Stimulated activated CD4-positive, alpha-beta T cell treated with anti-CD3 and anti-CD28 coated beads, TNF-alpha, amount 100 ng/mL, for 1 hour (primary cell): ENCODE measurements around the gene FGD5.

ENCODE experiments used
- DNase-seq, 3 donors: peaks; one replicate each; pipeline ENCODE4 v3.0.0-alpha.2; 2020; ENCODE audit warnings: low read depth in 3 of 3, low spot score in 1 of 3

FGD5 gene

DNA sequence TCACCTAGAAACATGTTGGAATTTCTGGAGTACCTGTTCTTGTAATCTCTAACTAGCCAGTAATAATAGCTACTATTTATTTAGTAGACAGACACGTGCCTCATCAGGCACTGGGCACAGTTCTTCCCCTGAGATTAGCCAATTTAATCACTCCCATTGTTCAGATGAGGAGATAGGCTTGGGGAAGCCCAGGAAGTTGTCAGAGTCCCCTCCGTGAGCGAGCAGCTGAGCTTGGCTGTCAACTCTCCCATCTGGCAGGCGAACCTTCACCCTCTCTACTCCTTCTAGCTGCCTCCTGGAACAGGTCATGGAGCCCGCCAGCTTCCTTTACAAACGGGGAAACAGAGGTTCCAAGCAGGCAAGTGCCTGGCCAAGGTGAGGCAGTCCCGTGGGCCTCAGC lies 31.1 kb upstream of the FGD5 start:
- DNase-seq: no peak

DNA sequence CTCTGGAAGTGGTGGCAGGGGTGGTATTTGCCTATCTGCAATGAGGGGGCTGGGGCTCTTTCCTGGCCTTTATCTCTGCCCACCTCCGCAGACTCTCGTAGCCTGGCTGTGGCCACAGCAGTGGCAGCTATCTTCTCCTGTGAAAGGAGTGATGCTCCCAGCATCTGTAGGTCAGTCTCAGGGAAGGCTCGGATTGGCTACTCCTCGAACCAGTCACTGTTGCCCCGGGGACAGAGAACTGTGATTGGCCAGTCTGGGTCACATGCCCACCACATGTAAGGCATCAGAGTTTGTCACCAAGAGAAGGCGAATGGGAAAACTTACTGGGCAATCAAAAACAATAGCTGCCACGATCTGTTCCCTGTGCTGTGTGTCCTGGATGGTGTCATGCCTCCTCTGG lies 30.1 kb upstream of the FGD5 start:
- DNase-seq: no peak

DNA sequence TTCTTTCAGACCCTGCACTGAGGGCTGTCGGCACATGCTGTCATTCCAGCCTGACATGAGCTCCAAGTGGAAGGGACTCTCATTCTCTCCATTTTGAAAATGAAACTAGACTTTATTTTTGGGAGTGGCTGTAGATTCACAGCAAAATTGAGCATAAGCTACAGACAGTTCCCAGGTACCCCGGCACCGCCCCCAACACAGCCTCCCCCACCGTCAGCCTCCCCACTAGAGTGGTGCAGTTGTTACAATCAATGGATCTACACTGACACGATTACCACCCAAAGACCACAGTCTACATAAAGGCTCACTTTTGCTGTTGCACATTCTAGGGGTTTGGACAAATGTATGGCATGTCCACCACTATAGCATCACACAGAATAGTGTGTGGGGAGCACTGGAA lies 29.5 kb upstream of the FGD5 start:
- DNase-seq: no peak

DNA sequence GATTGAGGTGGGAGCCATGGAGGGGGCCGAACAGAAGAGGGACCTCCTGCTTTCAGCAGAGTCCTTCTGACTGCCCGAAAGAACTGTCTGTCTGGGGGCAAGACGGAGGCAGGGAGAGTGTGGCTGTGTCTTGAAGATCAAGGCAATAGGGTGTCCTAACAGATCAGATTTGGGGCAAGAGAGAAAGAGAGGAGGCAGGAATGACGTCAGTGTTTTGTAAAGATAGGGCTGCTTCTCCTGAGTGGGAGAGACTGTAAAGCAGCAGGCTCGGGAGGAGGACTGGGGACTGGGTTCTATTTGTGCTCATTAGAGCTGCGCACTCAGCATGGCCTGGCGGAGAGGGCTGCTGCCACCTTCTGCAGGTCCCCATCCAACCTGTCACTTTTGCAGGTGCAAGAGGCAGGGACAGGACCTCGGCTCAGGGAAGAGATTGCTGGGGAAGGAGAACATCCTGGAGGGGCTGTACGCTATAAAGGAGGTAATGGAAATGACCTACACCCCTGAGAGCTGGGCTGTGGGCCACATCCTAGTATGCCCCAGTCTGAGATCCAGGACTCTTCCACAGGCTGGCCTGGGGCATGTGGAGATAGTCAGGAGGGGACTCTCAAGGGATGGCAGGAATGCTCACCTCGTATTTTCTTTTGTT lies 29.0 kb upstream of the FGD5 start:
- DNase-seq: no peak

DNA sequence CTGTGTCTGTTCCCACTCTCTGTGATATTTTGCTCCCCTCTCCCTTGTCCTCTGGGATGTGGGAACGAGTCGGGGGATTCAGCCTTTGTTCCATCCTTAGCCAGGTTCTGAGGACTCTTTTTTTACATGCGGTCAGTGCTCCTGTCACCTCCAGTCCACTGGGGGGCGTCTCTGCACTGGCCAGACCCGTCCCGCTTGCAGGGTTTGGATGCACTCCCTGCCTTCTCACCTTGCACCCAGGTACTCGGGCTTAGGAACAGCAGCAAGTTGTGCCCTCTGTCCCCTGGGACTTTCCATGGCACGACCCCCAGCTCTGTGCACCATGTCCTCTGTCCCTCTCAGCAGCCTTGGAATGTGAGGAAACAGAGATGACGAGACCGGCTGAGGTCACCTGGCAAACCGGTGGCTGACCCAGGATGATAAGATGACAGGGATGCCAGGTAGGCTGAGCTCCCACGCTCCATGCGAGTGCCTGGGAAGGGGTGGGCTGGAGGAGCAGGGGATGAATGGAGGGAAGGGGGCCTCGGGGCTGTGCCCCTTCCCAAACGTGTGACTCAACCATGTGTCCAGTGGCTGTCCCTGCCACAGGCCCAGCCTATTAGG lies 27.3 kb upstream of the FGD5 start:
- DNase-seq: peak; percentile 6 to 11 (median 8)

DNA sequence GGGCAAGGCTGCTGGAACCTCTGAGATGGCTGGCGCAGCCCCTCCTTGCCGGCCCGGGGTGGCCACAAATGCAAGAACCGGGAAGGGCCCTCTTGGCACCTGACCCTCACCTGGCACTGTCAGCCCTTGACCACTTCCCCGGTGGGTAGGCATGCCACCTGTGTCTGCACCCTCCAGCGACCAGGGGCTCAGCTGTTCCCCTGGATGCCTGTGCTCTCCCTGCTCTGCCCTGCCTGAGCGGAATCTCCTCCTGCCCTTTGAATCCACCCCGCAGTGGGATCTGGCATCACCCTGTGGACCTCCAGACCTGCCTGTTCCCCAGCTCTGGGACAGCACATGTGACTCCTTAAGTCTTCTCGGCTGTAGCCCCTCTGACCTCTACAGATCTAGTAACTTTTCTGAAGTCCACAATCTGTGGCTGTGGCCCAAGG lies 26.1 kb upstream of the FGD5 start:
- no peak for DNase-seq

DNA sequence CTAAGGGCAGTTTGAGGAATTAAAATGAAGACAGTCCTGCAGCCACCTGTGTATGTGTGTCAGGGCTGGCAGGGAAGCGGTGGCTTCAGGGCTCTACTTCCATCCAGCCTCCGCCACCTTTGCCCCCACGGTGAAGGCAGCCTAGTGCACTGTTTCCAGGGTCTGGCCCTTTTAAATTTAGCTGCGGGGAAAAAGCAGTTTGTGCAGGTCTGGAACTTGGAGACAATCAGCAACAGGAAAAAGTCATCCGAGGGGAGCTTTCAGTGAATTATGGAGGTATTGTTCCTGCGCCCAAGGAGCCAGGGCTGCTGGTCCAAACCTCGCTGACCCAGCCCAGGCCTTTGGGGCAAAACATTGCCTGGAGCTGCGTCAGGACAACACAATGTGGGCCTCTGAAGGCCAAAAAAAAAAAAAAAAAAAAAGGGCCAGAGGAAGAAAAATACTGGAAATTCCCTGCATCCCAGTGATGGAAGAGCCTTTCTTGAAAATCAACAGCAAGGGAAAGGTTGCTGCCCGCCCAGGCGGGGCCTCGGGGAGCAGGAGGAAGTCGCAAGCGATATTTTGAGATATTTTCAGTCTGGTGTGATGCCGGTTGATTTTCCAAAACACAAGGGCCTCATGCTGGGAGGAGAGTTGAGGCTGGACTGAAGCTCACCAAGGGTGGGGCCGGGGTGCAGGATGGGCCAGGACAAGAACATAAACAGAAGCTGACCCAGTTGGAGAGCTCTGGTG lies 25.5 kb upstream of the FGD5 start:
- no peak for DNase-seq

DNA sequence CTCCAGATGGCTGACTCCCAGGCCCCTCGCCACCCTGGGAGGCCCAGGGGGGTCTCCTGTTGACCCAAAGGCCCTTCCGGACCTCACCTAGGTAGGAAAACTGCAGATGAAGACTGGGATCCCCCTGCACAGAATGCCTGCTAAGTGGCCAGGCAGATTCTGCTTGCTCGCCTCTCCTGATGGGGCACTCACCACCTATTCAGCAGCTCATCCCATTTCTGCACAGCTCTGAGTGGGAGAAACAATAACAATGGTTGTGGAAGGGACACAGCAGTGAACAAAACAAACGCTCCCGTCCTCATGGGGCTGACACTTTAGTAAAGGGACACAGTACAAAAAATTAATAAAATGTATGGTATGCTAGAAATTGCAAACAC lies 24.9 kb upstream of the FGD5 start:
- DNase-seq: no peak

DNA sequence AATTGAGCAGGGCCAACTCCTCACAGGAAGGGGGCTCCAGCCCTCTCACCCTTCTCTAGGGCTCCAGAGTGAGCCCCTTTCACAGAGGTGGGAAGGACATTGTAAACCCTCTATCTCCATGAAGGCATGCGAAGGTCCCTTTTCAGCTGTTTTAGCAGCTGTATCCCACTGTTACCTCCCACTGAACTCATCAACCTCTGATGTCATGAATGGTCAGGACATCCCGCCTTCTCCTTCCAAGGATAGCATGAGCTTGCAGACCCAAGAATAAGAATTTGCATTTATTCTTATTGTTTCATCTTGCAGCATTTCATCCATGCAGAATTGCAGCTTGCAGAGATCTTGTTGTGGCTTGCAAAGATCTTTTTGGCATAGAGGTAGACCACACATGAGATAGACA lies 24.3 kb upstream of the FGD5 start:
- no peak for DNase-seq

DNA sequence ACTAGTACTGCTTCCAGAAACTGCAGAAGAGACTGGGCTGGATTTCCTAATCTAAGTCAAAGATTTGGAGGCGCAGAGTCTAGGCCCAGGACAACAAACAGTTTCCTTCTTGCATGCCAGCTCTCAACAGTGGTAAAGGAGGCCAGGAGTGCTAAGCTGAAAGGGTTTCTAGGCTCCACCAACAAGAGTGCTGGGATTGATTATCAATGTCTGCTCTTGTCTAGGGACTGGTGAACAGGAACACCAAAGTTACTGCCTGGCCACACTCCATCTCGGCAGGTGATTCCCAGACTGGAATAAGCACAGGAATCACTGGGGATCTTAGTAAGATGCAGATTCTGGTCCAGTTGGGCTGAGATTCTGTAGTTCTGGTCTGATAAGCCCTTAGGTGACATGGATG lies 22.8 kb upstream of the FGD5 start:
- DNase-seq: no peak

DNA sequence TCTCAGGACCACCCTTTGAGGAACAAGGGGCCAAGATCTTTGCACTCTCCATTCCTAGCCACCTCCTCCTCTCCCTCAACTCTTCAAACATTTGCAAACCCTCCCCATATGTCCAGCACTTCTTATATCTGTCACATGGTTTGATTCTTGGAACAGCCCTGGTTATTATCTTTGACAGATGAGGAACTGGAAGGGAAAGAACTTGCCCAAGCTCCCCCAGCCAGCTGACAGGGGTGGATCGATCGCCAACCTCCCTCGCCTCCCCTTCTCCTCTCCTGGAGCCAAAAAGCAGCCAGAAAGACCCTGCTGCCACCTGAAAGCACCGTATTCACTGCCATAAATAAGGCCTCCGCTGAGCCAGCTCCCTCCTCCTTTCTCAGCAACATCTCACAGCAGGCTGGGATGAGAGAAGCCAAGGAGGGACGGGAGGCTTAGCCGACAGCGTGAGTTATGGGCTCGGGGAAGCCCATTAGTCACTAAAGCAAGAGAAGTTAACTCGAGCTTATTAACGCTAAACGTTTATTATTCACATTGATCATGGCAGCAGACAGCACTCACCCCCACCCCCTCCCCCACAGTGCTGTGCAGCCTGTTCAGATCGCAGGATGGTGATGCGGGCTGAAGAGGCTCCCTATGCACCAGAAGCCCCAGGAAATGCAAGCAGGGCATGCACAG lies 22.2 kb upstream of the FGD5 start:
- no peak for DNase-seq

DNA sequence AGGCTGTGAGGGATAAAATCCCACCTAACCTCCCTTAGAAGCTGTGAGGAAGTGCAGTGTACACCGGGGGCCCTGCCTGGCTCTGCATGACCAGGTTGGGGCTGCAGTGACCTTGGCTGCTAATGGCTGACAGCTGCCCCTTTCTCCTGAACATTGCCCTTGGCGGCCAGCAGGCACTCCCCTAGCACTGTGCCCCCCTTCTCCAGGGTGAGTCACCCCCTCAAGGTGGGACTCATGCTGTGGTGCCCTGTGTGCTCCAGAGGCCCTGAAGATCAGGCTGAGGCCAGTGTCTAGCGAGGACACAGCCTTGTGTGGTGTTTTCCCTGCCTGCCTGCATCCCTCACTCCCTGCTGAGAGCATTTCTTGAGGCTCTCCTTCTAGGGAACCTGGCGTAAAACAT lies 21.0 kb upstream of the FGD5 start:
- DNase-seq: no peak

DNA sequence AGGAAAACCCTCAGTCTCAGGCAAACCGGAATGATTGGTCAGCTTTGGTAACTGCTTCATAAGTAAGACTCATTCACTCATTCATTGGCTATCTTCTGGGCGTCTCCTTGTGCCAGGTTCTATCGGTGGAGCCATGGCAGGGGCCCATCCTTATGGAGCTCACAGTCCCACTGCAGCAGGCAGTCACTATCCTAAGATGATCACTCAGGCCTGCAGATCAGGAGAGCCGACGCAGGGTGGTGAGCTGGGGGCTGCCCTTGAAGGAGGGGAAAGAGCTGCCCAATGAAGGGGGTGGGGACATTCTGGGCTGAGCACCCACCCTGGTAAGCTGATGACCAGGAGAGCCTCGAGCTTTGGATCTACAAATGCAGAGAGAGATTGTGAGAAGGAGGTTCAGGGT lies 20.5 kb upstream of the FGD5 start:
- DNase-seq: no peak

DNA sequence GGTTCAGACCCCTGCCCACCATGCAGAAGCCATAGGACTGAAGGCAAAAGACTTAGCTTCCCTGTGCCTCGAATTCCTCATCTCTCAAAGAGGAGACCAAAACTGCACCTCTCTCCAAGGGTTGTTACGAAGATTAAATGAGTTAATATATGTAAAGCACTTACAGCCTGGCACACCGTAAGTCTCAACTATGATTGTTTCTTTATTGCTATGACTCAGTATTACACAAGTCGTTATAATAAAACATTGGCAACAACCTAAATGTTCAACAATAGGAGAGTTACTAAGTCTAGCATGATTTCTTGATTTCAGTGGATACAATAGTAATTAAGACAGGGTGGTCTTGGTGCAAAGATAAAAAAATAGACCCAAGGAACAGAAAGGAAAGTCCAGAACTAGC lies 19.6 kb upstream of the FGD5 start:
- DNase-seq: no peak

DNA sequence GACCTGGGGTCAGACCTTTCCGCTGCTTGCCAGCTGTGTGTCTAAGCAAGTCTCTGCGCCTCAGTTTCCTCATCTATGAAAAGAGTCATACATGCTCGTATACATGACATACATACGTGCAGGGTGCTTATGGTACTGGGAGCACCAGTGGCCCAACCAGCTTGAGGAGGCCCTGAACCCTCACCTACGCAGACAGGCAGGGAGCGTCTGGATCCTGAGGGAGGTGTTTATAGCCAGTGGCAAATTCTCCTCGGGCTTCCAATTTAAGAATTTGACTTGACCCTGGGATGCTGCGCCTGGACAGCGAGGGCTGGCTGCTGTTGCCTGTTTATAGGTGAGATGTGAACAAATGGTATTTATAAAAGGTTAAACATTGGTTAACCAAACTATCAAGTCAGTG lies 17.7 kb upstream of the FGD5 start:
- DNase-seq: no peak

DNA sequence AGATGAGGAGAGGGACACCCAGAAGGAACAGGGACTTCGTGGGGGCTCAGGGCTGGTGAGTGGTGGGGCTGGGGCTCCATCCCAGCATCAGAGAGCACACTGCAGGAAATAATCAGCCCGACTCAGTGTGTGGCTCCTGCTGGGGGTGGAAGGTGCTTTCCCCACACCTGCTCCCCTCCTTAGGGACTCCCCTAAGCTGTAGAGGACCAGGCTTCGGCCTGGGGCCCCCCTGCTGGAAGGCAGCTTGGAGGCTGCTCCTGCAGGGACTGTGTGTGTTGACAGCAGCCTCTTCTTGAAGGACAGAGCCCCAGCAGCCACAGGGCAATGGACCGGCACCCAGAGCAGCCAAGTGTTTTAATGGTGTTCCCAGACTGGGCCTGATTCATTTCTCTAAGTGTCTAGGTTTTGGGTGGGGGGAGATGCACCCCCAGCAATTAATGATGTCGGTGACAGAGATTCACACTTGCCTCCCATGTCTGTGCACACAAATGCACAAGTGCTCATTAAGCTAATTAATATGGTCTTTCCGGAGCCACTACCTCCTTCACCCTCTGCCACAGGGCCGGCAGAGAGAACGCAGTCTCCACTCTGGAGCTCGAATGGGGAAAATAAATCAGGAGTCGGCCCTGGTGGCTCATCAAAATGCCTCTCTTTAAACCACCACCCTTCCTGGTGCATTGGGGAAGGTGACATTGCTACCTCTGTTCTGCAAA lies 16.9 kb upstream of the FGD5 start:
- no peak for DNase-seq

DNA sequence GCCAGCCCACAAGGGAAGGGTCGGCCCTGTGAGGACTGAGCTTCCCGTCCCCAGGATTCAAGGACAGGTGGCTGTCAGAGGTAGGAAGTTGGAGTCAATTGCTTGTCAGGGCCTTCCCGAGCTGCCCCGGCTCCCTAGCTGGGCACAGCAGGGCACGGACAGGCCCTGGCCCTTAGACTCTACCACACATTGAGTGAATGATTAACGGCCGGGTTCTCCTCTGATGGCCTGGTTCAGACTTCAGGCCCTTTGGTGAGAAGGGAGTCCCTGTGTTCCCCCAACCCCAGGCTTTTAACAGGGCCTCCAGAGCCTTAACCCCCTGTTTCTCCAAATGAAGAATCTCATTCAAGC lies 16.4 kb upstream of the FGD5 start:
- no peak for DNase-seq

DNA sequence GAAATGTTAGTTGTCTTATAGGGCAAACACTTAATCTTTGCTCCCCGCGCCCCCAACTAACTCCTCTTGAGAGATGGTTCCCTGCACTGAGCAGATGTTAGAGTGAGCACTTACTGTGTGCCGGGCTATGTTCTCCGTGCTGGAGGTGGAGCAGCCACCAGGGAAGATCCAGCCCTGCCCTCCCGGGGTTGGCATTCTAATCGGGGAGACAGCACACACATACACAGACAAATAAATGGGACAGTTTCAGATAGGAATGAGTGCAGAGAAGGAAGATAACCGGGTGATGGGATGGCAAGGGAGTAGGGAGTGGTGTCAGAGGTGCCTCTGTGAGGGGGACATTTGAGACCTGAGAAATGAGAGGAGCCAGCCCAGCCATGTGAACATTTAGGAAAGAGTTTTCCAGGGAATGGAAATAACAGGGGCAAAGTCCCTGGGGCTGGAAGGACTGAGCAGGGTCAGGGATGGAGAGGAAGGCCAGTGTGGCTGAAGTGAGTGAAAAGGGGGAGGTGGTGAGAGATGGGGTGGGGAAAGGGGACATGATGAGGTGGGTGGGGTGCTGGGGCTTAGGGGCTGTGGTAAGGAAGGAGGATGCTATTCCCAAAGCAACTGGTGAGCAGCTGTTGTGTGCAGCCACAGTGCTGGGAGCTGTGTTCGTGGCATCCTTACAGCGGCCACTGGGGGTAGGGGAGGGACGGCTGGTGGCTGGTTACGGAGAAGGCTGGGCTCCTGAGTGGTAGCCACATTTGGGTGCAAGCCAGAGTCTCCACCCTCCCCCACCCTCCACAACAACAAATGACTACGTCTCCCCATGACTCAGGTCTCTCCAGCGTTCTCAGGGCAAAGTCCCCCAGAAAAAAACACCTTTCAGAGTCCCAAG lies 15.4 kb upstream of the FGD5 start:
- no peak for DNase-seq

DNA sequence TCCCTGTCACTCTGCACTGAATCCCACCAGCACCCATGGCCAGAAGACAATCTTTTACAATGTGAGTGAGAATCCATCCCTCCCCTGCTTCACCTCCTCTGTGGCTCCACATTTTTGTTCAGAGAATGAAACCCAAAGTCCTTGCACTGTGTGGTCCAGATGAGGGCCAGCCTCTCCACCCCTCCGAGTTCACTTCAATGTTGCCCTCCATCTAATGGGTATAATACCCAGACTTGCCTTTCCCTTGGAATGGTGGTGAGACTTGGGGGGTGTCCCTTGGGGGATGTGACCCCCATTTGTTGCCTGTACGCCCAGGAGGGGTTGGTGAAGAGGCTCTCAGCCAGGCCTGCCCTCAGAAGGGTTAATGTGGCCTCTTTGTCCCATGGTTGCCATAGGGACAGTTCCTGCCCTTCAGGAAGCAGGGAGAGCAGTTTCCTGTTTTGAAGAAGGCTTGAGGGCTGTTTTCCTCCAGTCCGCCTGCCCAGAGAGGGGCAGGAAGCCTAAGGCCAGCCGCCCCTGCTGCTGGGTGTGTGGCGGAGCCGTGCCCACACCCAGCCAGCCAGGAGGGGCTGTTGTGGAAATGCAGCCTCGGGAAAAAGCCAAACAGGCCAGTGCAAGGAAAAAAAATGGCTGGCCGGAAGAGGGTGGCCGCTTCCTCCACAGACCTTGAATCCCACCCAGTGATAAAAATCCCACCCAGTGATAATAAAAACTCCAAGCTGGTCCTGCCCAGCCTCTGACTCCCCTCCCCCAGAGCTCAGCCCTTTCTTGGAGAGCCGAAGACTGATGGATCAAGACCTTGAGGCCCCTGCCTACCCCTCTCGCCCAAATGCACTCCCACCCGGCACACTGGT lies 14.6 kb upstream of the FGD5 start:
- no peak for DNase-seq
